ENCODE results near the gene TTBK1.
A peak's percentile ranks its signal among the peaks of the same experiment; 100 is the strongest.

The TTBK1 gene

DNA sequence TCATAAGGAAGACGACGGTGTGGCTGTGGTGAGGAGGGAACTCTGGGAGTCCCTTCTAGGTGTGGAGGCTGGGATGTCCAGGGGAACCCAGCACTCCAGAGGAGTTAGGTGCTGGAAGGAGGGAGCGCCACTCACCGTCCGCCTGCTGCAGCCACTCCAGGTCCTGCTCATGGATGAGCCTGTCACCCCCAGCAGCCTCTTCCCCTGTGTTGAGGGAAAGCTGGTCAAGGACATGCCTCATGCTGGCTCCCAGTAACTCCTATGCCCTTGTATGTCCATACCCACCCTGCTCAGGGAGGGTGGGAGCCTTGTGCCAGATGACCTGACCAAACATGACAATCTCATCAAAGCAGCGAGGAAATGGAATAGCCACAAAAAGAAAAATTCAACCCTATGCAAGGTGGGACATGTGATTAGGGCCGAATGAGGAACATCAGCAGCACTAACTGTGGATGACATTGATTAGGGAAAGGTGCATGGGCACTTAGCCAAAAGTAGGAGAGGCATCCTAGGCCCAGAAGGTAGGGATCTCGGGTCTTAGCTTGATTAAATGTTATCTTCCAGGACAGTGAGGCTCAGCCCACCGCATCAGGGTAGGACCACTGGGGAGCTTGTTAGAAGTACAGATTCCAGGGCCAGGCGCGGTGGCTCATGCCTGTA is 17.0 kb upstream of the TTBK1 start:
- DNase-seq = no peak

DNA sequence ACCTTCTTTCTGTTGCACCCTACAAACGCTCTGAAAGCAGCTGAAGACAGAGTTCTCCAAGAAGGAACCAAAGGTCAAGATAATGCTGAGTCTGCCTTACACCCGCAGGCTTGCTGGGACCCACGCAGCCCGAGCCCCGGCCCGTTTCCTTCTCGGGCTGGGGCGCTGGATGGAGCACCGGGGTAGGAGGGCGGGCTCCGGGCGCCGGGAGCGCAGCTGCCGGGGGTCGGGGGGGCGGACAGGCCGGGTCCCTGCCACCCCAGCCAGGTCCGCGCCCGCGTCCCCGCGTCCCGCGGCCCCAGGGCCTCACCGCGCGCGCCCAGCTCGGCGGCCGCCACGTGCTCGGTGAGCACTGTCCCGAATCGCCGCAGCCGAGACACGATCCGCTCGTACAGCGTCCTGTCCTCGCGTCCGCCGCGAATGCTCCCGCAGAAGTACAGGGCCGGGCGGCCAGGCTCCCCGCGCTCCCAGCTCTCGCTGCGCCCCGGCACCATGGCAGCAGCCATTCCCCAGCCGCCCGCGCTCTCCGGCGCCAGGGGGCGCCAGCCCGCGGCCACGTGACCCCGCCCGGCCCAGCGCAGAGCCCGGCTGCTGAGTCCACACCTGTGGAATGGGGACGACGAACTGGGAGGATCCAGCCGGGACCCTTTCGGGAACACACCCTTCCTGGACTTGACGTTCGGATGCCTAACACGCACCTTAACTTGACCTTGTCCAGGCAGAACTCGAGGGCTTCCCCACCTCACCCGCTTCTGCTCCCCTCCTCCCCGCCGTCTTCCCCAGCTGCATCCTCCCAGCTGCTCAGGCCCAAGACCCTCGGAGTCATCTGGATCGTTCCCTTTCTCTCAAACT is 14.1 kb upstream of the TTBK1 start, which contains the start of gene DNPH1:
TSS of gene DNPH1 (minus strand) at position 531 of the 852 bp plus-strand sequence. CDS start at position 506, 25 bp downstream.
- DNase-seq = peak; percentile 59

DNA sequence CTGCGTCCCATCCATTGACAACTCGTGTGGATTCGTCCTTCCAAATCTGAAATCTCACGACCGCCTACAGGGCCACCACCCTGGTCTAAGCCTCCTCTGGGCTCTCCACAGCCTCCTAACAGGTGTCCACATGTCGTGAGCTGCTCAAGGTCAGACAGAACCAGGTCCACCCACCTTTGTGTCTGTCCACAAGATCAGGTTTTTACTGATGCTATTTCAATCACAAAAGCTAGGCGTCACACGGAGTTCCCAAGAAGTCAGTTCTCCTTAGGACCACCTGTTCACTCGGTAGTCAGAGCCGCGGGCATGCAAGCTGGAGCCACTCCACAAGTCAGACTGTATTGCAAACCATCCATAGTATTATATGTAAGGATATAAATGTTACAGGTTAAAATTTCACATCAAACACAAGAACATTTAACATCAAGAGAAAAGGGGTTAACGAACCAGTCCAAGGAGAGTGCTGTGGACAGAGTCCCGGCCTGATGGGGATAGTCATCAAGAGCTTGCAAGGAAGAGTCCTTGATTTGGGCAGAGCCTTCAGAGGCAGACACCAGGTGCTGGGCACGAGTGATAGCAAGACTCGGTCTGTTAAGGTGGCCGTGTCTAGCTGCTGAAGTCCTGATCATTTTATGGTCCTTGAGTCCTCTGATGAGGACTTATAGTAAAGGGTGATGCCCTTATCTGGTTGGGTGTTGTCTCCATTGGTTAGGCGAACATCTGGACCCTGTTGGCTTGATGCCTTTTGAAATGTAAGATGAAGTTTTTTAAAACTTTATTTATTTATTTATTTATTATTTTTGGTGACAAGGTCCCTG is 13.3 kb upstream of the TTBK1 start:
- DNase-seq = no peak

DNA sequence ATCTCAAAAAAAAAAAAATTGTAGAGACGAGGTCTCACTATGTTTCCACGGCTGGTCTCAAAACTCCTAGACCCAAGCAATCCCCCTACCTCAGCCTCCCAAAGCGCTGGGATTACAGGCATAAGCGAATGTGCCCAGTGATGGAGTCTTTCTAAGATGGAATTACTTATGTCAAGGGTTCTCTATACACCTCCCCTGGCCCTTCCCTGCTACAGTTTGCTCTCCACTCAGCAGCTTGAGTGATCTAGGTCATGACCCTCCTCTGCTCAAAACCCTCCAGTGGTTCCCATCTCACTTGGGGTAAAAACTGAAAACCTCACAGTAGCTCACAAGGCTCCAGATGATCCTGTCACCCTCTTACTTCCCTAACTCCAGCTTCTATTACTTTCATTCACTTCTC is 12.2 kb upstream of the TTBK1 start:
- DNase-seq = no peak

DNA sequence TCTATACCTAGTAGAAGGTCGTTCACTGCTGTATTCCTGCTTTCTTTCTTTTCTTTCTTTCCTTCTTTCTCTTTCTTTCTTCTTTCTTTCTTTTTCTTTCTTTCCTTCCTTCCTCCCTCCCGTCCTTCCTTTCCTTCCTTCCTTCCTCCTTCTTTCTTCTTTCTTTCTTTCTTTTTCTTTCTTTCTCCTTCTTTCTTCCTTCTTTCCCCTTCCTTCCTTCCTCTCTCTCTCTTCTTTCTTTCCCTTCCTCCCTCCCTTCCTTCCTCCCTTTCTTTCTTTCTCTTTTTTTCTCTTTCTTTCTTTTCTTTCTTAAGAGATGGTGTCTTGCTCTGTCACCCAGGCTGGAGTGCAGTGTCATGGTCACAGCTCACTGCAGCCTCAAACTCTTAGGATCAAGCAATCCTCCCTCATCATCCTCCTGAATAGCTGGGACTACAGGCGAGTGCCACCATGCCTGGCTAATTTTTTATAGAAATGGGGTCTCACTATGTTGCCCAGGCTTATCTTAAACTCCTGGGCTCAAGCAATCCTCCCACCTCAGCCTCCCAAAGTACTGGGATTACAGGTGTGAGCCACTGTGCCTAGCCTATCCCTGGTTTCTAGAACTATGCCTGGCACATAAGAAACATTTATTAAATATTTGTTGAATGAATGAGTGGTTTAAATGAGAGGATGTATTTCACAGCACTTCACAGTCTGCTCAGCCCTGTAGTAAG is 11.4 kb upstream of the TTBK1 start:
- DNase-seq = no peak

DNA sequence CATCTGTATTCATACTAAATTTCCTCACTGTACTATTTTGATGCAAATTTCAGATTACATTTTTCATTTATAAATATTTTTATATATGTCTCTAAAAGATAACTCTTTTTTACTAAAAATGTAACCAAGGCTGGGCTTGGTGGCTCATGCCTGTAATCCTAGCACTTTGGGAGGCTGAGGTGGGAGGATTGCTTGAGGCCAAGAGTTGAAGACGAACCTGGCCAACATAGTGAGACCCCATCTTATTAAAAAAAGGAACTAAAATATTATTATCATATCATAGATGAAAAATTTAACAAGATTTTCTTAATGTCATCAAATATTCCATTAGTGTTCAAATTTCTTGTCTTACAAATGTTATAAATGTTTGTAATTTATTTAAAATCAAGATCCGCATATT is 7.4 kb upstream of the TTBK1 start:
- DNase-seq = no peak

DNA sequence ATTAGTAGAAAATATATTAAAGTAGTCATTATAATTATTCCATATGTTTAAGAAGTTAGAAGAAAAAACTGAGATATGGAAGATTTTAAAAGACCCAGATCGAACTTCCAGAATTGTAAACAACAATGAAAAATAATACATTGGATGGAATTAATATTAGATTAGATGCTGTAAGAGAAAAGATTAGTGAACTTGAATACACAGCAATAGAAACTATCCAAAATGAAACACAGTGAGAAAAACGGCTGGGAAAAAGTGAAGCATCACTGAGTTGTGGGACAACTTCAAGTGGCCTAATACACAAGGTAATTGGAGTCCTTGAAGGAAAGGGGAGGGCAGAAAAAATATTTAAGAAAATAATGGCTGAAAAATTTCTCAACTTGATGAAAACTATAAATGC is 4.2 kb upstream of the TTBK1 start:
- DNase-seq = no peak

DNA sequence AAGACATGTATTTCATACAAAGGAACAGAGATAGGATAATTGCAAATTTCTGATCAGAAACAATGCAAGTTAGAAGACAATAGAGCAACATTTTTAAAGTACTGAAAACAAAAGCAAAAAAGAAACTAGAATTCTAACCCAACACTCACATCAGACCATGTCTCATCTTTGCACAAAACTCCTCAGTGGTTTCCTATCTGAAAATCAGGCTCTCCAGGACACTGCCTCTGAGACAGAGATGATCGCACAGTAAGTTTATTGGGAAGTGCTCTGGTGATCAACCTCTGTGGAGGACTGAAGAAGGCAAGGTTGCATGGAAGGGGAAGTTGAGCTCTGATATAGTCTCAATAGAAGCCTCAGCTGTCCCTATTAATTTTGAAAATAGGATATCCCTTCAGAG is 2.3 kb upstream of the TTBK1 start:
- DNase-seq = no peak

DNA sequence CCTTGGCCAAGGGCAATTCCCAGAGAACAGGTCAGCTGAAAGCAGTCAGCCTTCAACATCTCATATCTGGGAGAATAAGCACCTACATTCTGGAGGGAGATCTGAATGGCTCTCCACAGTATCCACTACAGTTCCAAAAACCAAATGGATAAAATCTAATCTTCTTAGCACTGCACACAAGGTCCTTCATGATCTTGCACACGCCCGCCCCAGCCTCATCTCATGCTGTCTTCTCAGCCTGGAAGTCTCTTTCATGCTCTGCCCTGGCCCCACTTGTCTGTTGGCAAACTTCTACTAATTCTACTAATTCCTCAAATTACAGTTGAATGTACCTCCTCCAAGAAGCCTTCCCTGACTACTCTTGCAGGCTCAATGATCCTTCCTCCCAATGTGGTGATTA is 1.8 kb upstream of the TTBK1 start:
- no peak for DNase-seq

DNA sequence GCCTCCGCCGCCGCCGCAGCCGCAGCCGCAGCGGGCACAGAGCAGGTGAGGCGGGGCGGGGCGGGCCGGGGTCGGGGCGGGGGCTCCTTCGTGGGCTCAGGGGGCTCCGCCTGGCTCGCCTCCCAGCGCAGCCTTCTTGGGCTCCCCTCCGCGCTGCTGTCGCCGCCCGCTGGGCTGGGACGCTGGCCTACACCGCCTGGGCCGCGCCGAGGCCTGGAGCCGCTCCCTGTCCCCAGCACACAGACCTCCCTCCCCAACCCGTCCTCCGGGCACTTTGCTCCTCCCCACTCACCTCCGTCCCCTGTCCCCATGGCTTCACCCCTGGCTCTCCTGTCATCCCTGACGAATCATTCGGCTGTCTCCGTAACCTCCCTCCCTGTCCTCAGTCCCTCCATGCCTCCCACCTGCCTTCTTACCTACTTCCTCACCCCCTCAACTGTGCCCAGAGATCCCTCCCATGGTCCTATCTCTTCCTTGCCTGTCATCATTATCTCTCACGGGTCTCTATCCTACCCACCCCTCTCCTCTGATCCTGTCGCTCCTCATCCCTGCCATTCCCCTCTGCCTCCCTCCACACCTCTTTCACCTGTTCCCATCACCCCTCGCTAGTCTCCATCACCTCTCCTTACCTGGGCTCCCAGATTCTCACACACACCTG is 512 bp downstream of the TTBK1 start:
- DNase-seq = no peak

DNA sequence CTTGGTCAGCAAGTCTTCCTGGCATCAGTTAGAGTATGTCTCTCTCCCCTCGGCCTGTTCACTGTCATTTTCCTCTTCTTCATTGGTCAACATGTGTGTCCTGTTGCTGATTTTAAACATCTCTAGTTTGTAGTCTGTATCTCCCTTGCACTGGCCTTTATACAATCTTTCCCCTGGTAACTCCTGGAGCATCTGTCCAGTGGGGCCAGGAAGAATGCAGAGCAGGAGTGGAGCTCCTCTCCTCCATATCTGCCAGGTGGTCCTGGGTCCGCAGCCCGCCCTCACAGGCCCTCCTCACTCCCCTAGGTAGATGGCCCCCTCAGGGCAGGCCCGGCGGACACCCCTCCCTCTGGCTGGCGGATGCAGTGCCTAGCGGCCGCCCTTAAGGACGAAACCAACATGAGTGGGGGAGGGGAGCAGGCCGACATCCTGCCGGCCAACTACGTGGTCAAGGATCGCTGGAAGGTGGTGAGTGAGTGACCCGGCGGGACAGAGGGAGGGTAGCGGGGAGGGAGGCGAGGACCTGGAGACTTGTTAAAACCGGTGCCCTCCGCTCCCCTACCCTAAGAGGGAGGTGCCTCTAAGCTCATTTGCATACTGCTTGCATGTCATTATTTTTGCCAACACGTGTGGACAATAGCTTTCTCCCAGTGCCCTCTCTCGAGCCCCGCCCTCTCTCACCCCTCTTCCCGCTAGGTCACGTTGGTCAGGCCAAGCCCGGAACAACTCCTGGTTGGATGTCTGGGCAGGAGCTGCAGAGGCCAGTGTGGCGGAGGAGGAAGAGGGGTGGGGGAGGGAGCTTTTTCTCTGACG is 3.2 kb downstream of the TTBK1 start:
- DNase-seq = no peak

DNA sequence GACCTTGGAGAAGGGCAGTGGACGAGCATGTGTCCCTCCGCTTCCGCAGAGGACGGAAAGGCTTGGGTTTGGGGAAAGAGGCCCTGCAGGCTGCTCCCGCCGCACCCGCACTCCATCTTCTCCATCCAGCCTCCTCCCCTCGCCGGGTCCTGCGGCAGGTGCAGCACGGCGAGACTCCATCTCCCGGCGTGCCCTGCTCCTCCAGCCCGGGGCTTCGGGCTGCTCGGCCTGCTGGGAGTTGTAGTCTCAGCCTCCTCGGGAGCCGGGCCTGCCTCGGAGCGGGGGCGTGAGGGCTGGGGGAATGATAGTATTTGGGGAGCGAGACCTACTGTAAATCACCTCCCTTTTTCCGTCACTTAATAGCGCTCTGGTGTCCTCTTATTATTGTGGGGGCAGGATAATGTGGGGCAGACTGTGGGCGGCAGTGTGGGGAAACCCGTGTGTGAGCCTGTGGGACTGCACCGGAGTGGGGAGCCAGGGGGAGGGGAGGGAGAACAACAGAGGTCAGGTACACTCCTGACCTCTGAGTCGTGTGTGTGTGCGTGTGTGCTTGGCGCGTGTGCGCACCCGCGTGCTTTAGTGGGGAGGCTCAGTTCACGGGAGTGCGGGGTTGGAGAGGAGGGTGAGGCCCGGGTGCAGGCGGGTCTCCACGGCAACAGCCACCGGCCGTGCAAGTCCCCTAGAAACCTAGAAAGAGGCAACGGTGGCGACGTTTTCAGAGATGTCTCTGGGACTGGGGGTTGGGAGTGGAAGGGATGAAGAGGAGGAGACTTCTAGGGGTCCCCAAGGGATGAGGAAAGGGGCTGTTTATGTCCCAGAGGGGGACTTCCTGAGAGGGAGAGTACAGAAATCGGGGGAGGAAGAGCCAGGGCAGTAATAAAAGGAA is 4.1 kb downstream of the TTBK1 start:
- DNase-seq = peak; percentile 64

DNA sequence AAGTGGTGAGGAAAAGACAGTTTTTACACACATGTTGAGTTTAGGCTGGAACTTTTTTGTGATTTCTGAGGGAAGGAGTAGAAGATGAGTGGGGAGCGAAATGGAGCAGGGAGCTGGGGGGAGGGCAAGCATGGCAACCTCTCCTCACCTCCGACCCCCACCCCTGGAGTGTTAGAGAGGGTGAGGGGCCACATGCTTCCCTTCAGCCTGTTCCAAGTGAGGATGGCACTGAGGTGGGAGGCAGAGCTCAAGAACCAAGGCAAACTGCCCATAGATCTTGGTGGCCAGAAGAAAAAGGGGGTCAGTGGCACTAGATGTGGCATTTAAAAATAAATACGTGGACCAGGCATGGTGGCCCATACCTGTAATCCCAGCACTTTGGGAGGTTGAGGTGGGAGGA is 4.8 kb downstream of the TTBK1 start:
- DNase-seq = no peak

DNA sequence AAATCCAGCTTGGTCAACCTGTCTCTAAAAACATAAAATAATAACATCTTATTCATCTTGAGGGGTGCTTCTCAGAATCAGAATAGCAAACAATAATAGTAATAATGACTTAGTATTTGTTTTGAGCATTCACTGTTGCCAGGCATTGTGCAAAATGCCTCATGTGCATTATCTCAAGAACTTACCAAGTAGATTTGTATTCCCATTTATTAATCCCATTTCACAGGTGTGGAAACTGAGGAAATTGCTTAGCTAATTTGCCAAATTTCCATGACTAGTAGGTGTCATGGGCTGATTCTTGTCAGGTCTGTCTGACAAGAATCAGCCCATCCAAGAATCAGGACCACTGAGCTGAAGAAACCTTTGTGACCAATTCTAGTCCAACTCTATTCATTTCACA is 5.5 kb downstream of the TTBK1 start:
- no peak for DNase-seq

DNA sequence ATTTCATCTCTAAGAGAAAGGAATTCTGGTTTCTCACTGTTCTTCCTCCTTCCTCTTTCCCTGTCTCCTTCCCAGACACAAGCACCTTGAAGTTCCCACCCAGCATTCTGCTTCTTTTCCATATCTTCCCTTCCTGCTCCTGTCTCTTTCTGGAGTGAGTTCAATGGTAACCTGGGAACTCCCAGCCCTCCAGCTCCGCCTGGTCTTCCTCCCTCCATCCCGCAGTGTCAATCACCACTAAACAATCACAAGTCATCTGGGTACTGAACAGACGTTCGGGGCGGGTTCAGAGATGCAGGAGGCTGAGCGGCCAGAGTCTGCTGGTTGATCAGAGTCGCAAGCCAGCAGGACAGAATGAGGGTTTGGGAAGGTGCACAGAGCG is 7.7 kb downstream of the TTBK1 start:
- DNase-seq = no peak

DNA sequence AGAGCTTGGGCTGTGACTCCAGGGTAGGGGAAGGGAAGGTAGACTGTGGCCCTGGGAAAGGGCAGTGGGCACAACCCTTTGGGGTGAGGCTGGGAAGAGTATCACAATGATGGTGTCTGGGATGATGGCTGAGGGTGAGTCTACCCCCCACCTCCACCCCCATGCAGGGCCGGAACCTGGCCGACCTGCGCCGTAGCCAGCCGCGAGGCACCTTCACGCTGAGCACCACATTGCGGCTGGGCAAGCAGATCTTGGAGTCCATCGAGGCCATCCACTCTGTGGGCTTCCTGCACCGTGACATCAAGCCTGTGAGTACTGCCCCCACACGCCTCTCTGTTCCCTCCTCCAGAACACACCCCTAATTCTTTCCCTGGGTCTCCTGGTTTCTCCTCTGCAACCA is 10.1 kb downstream of the TTBK1 start:
- DNase-seq = no peak

DNA sequence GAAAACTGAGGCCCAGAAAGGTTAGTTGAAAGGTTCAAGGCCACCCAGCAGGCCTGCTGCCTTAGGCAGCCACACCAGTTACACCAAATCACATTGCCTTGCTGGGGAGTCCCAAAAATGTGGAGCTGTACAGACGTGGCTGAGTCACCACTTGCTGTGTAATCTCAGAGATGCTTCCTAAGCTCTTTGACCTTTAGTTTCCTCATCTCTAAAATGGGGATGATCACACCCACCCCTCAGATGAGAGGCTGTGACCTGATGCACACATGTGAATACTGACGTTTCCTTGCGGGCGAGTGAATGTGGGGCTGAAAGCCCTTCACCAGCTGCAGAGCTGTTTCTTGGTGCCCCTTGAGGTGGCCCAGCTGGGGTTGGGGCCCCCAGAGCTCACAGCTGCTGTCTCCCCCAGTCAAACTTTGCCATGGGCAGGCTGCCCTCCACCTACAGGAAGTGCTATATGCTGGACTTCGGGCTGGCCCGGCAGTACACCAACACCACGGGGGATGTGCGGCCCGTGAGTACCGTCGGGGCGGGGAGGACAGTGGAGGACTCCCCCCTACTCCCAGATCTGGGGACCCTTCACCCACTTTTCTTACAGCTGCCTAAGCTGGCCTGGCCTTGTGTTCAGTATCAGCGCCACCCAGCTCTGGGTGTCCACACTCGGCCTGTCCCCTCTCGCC is 11.0 kb downstream of the TTBK1 start:
- DNase-seq = no peak

DNA sequence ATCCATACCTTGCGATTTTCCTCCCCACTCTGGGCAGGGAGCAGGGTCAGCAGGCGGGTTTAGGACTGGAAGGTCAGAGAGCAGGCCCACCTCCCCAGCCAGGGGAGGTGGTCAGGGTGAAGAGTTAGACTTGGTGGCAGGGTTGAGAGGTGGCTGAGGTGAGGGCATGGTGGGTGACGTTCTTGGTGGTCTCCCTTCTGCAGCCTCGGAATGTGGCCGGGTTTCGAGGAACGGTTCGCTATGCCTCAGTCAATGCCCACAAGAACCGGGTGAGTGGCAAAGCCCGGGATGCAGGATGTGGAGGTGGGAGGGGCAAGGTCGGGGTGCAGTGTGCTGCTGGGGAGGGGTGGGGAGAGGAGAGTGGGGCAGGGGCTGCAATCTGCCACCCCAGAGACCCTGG is 11.6 kb downstream of the TTBK1 start:
- no peak for DNase-seq

DNA sequence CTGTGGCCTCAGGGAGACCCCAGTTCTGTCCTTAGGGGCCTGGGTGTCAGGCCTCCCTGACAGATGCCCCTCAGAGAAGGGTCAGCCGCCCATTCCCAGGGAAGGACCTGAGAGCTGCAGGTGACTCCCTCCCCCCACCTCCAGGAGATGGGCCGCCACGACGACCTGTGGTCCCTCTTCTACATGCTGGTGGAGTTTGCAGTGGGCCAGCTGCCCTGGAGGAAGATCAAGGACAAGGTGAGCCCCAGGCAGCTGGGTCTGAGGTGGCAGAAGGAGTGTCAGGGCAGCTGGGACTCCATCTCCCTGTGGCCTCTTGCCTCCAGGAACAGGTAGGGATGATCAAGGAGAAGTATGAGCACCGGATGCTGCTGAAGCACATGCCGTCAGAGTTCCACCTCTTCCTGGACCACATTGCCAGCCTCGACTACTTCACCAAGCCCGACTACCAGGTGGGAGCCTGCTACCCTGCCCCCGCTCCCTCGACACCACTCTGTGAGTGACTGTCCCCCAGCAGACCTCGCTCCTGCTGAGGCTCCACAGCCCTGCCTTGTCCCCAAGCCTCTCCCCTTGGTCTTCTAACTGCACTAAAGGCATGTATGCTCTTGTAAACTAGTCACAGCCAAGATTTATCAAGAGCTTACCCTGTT is 12.2 kb downstream of the TTBK1 start:
- no peak for DNase-seq

Data from NCI-H1436 (cell line).